Suprapubic skin (tissue), 4 donors: ENCODE results near the gene ATAD3B. TPM values are rescaled to one million over a fixed set of nuclear protein-coding genes. Genes with fewer than 3 reads are reported as not detected.
A peak's percentile ranks its signal among the peaks of the same experiment; 100 is the strongest.

Source experiments
- DNase-seq, 2 donors: peaks; one replicate each; pipeline ENCODE4 v3.0.0-alpha.2; 2019; ENCODE audit warnings: low spot score in 2 of 2
- H3K27ac ChIP-seq: fragments of 200-600 bp; sonication (generic); one replicate; pipeline ENCODE4 v1.5.1; 2019
- H3K27me3 ChIP-seq: fragments of 200-600 bp; sonication (generic); one replicate; pipeline ENCODE4 v1.5.1; 2019
- H3K36me3 ChIP-seq: fragments of 200-600 bp; sonication (generic); one replicate; pipeline ENCODE4 v1.5.1; 2019
- H3K4me1 ChIP-seq: fragments of 200-600 bp; sonication (generic); one replicate; pipeline ENCODE4 v1.5.1; 2019
- H3K4me3 ChIP-seq: fragments of 200-600 bp; sonication (generic); one replicate; pipeline ENCODE4 v1.5.1; 2019; ENCODE audit warnings: mild to moderate bottlenecking
- H3K9me3 ChIP-seq: fragments of 200-600 bp; sonication (generic); one replicate; pipeline ENCODE4 v1.5.1; 2019
- CTCF ChIP-seq, 2 donors: fragments of 200-600 bp in 1 of 2; fragments of 450-650 bp in 1 of 2; sonication (generic) in 1 of 2; IDR thresholded peaks; one replicate each; pipeline ENCODE4 v1.5.1; 2016 to 2019; ENCODE audit warnings: antibody characterized with exemption in 2 of 2, mild to moderate bottlenecking in 1 of 2, moderate library complexity in 1 of 2
- EP300 ChIP-seq: sonication (generic); formaldehyde crosslinking; IDR thresholded peaks from one replicate; pipeline ENCODE4 v1.6.1; 2017; ENCODE audit warnings: antibody characterized with exemption
- POLR2A ChIP-seq, 2 donors: fragments of 450-650 bp; IDR thresholded peaks; one replicate each; pipeline ENCODE4 v1.6.1; 2017; ENCODE audit warnings: antibody characterized with exemption in 2 of 2, mild to moderate bottlenecking in 2 of 2, moderate library complexity in 2 of 2
- POLR2AphosphoS5 ChIP-seq, 3 donors: sonication (generic); formaldehyde crosslinking; IDR thresholded peaks; one replicate each; pipeline ENCODE4 v1.6.1; 2017; ENCODE audit warnings: antibody characterized with exemption in 3 of 3
- WGBS: methylation state at CpG from one replicate; pipeline ENCODE4 v1.1.5; 2018; 5-methylcytosine and 5-hydroxymethylcytosine counted together
- total RNA-seq, 4 donors: library from RNA; depleted of rRNA; stranded (reverse); fragments of >200 nt; gene quantifications; one replicate each; pipeline ENCODE4 v1.1.0, GENCODE V29; 2016

The ATAD3B gene
- total RNA-seq, 4 donors from 2014 or later = 18.5 to 71.9 (median 23.7) TPM

- Histone ChIP-seq H3K4me1 (peaks cover 71% of the 10 kb centered on the region), H3K9me3 (no peaks in the 10 kb centered on the region), H3K27me3 (peaks cover 14% of the 10 kb centered on the region), H3K4me3 (no peak overlapping the region), H3K27ac (peak overlapping the region; percentile 92), H3K36me3 (no peaks in the 10 kb centered on the region)
- WGBS = 36% methylated on average over 18 of the region's 35 CpGs
- DNase-seq = no peak
- TF ChIP-seq CTCF (IDR thresholded peaks at IDR 0.05) = peak; percentile 8 to 11
- no peak for TF ChIP-seq POLR2A (IDR thresholded peaks at IDR 0.05)
Observed at GRCh38 chr1:1430114-1430982, 41.2 kb upstream of the ATAD3B start.

- DNase-seq = no peak
- H3K4me1 ChIP-seq = peaks cover 79% of the 10 kb centered on the region
- 72% methylated on average over 10 of the region's 18 CpGs for WGBS
Observed at GRCh38 chr1:1430992-1431844, 40.3 kb upstream of the ATAD3B start.

GRCh38 chr1:1431845-1432273 lies 39.7 kb upstream of the ATAD3B start:
- no peaks in the 10 kb centered on the region for H3K36me3 ChIP-seq
- no peak overlapping the region for H3K4me3 ChIP-seq
- H3K9me3 ChIP-seq = no peaks in the 10 kb centered on the region
- H3K27me3 ChIP-seq = peaks cover 7% of the 10 kb centered on the region
- TF ChIP-seq POLR2AphosphoS5 (IDR thresholded peaks at IDR 0.05) (no peak), CTCF (IDR thresholded peaks at IDR 0.05) (no peak), POLR2A (IDR thresholded peaks at IDR 0.05) (no peak), EP300 (no peak)
- peak overlapping the region; percentile 92 for H3K27ac ChIP-seq
- peaks cover 82% of the 10 kb centered on the region for H3K4me1 ChIP-seq
- 60% methylated on average over 3 of the region's 5 CpGs for WGBS
- DNase-seq = peak in 1 of 2 donors; percentile 75

More at GRCh38 chr1:1430992-1431844, 40.3 kb upstream of the ATAD3B start:
- H3K27ac ChIP-seq = peak overlapping the region; percentile 92
- peaks cover 12% of the 10 kb centered on the region for H3K27me3 ChIP-seq
- no peaks in the 10 kb centered on the region for H3K36me3 ChIP-seq
- TF ChIP-seq POLR2AphosphoS5 (IDR thresholded peaks at IDR 0.05) (no peak), EP300 (no peak), CTCF (IDR thresholded peaks at IDR 0.05) (no peak)
- H3K4me3 ChIP-seq = no peak overlapping the region
- no peaks in the 10 kb centered on the region for H3K9me3 ChIP-seq

- Histone ChIP-seq H3K27ac (peak overlapping the region; percentile 92), H3K27me3 (peaks cover 1% of the 10 kb centered on the region), H3K9me3 (no peaks in the 10 kb centered on the region), H3K4me3 (peak overlapping the region; percentile 70), H3K36me3 (no peaks in the 10 kb centered on the region), H3K4me1 (peaks cover 85% of the 10 kb centered on the region)
- TF ChIP-seq EP300 (no peak), POLR2AphosphoS5 (IDR thresholded peaks at IDR 0.05) (no peak), CTCF (IDR thresholded peaks at IDR 0.05) (no peak), POLR2A (IDR thresholded peaks at IDR 0.05) (no peak)
- no peak for DNase-seq
- 70% methylated on average over 2 of the region's 28 CpGs for WGBS
Observed at GRCh38 chr1:1432274-1432950, 39.2 kb upstream of the ATAD3B start.
